ENCODE measurements around the gene JAK2. TPM values are rescaled to one million over a fixed set of nuclear protein-coding genes. Genes with fewer than 3 reads are reported as not detected.

The JAK2 gene
- total and polyA plus RNA-seq, 2 donors from 2014 or later, result 4.5 to 23.3 TPM

GRCh38 chr9:5112646-5113045 is 127.6 kb downstream of the JAK2 start:
- intact Hi-C loops (cut with DNase I), result no loop called here
- no peak for FAIRE-seq
- H3K27ac ChIP-seq (ENCODE audit: low read depth in 2 of 2, low read length in 2 of 2), result no peak overlapping the region
- no peak overlapping the region for H3K4me3 ChIP-seq (ENCODE audit: low read length in 3 of 3)
- no peaks in the 10 kb centered on the region for H3K4me1 ChIP-seq (ENCODE audit: control insufficient read depth in 2 of 3, insufficient read depth in 2 of 3, low read depth in 1 of 3, low read length in 3 of 3)
- DNase-seq, result no peak
- H3K27me3 ChIP-seq (ENCODE audit: control insufficient read depth, insufficient read depth, low read length), result no peaks in the 10 kb centered on the region
- TF ChIP-seq CTCF (IDR thresholded peaks at IDR 0.05; ENCODE audit: borderline replicate concordance, extremely low read depth, insufficient read depth), result no peak
- H3K9me3 ChIP-seq (ENCODE audit: control insufficient read depth in 2 of 3, insufficient read depth in 1 of 3, low read length in 3 of 3), result no peaks in the 10 kb centered on the region
- no peak overlapping the region for H3K9ac ChIP-seq (ENCODE audit: low read length in 3 of 3)
- H3K36me3 ChIP-seq (ENCODE audit: control insufficient read depth in 2 of 3, insufficient read depth in 3 of 3, low read length in 3 of 3), result peaks cover 0 to 10% (median 3%) of the 10 kb centered on the region in 3 donors

GRCh38 chr9:5113523-5113922 is 128.5 kb downstream of the JAK2 start:
- H3K27ac ChIP-seq (ENCODE audit: low read depth in 2 of 2, low read length in 2 of 2), result no peak overlapping the region
- intact Hi-C loops (cut with DNase I), result no loop called here
- no peak overlapping the region for H3K9ac ChIP-seq (ENCODE audit: low read length in 3 of 3)
- no peaks in the 10 kb centered on the region for H3K4me1 ChIP-seq (ENCODE audit: control insufficient read depth in 2 of 3, insufficient read depth in 2 of 3, low read depth in 1 of 3, low read length in 3 of 3)
- H3K4me3 ChIP-seq (ENCODE audit: low read length in 3 of 3), result no peak overlapping the region
- DNase-seq (peak in 1 of 5 donors; percentile 61), FAIRE-seq (no peak)
- TF ChIP-seq CTCF (IDR thresholded peaks at IDR 0.05; ENCODE audit: borderline replicate concordance, extremely low read depth, insufficient read depth), result no peak
- H3K36me3 ChIP-seq (ENCODE audit: control insufficient read depth in 2 of 3, insufficient read depth in 3 of 3, low read length in 3 of 3), result peaks cover 0 to 10% (median 3%) of the 10 kb centered on the region in 3 donors
- H3K9me3 ChIP-seq (ENCODE audit: control insufficient read depth in 2 of 3, insufficient read depth in 1 of 3, low read length in 3 of 3), result no peaks in the 10 kb centered on the region
- no peaks in the 10 kb centered on the region for H3K27me3 ChIP-seq (ENCODE audit: control insufficient read depth, insufficient read depth, low read length)

GRCh38 chr9:5113994-5114748 is 129.1 kb downstream of the JAK2 start:
- Histone ChIP-seq H3K27ac (ENCODE audit: low read depth in 2 of 2, low read length in 2 of 2) (no peak overlapping the region), H3K9me3 (ENCODE audit: control insufficient read depth in 2 of 3, insufficient read depth in 1 of 3, low read length in 3 of 3) (no peaks in the 10 kb centered on the region), H3K4me1 (ENCODE audit: control insufficient read depth in 2 of 3, insufficient read depth in 2 of 3, low read depth in 1 of 3, low read length in 3 of 3) (no peaks in the 10 kb centered on the region), H3K4me3 (ENCODE audit: low read length in 3 of 3) (no peak overlapping the region), H3K36me3 (ENCODE audit: control insufficient read depth in 2 of 3, insufficient read depth in 3 of 3, low read length in 3 of 3) (peaks cover 0 to 10% (median 3%) of the 10 kb centered on the region in 3 donors), H3K27me3 (ENCODE audit: control insufficient read depth, insufficient read depth, low read length) (no peaks in the 10 kb centered on the region), H3K9ac (ENCODE audit: low read length in 3 of 3) (no peak overlapping the region)
- no peak for FAIRE-seq
- peak in 1 of 5 donors; percentile 41 for DNase-seq
- no peak for TF ChIP-seq CTCF (IDR thresholded peaks at IDR 0.05; ENCODE audit: borderline replicate concordance, extremely low read depth, insufficient read depth)
- intact Hi-C loops (cut with DNase I), result no loop called here
